Thymus (tissue), 11 donors: ENCODE results near the gene UBC. TPM values are rescaled to one million over a fixed set of nuclear protein-coding genes. Genes with fewer than 3 reads are reported as not detected.

ENCODE experiments used
- DNase-seq, 9 donors: peaks; one replicate each; pipeline ENCODE4 v3.0.0-alpha.2; 2013; ENCODE audit warnings: low spot score in 9 of 9, low read depth in 6 of 9, missing footprints in 1 of 9
- H3K27ac ChIP-seq, 2 donors: one replicate each; pipeline ENCODE4 v1.5.1; 2013; ENCODE audit warnings: control low read depth in 1 of 2, low read depth in 1 of 2, low read length in 1 of 2, mild to moderate bottlenecking in 1 of 2, moderate library complexity in 1 of 2
- H3K27me3 ChIP-seq, 2 donors: one replicate each; pipeline ENCODE4 v1.5.1; 2013; ENCODE audit warnings: low read length in 1 of 2; ENCODE audit not compliant: control insufficient read depth in 2 of 2, insufficient read depth in 1 of 2
- H3K36me3 ChIP-seq, 2 donors: one replicate each; pipeline ENCODE4 v1.5.1; 2013; ENCODE audit warnings: low read length in 1 of 2, mild to moderate bottlenecking in 1 of 2, moderate library complexity in 1 of 2; ENCODE audit not compliant: control insufficient read depth in 2 of 2, insufficient read depth in 2 of 2
- H3K4me1 ChIP-seq, 2 donors: one replicate each; pipeline ENCODE4 v1.5.1; 2013; ENCODE audit warnings: low read length in 2 of 2; ENCODE audit not compliant: control insufficient read depth in 2 of 2, insufficient read depth in 2 of 2
- H3K4me3 ChIP-seq, 2 donors: one replicate each; pipeline ENCODE4 v1.5.1; 2013; ENCODE audit warnings: low read length in 2 of 2, control low read depth in 1 of 2, mild to moderate bottlenecking in 1 of 2
- H3K9me3 ChIP-seq, 2 donors: one replicate each; pipeline ENCODE4 v1.5.1; 2013; ENCODE audit warnings: low read length in 1 of 2, mild to moderate bottlenecking in 1 of 2; ENCODE audit not compliant: control insufficient read depth in 2 of 2, insufficient read depth in 1 of 2
- WGBS: extraction: QIAGEN DNeasy Blood & Tissue Kit; methylation state at CpG from one replicate; pipeline ENCODE4 v1.1.7; 2013; 5-methylcytosine and 5-hydroxymethylcytosine counted together
- polyA plus RNA-seq: library from polyadenylated mRNA; stranded (reverse); fragments of 200-250 nt; gene quantifications from one replicate; pipeline ENCODE4 v1.2.3, GENCODE V29; 2013
- total RNA-seq: library from RNA; stranded (reverse); fragments of 120-200 nt; gene quantifications from one replicate; pipeline ENCODE4 v1.2.4, GENCODE V29; 2013
- donor health status: healthy.

UBC gene
- total and polyA plus RNA-seq, 2 donors, result 824 to 1,037 TPM

GRCh38 chr12:124952295-124952694 lies 37.8 kb upstream of the UBC start:
- Histone ChIP-seq H3K4me3 (no peak overlapping the region), H3K27ac (no peak overlapping the region), H3K9me3 (no peaks in the 10 kb centered on the region), H3K36me3 (peaks cover 48 to 53% of the 10 kb centered on the region in 2 donors), H3K4me1 (no peaks in the 10 kb centered on the region), H3K27me3 (no peaks in the 10 kb centered on the region)
- 98% methylated on average over 17 of the region's 17 CpGs for WGBS
- no peak for DNase-seq

DNA sequence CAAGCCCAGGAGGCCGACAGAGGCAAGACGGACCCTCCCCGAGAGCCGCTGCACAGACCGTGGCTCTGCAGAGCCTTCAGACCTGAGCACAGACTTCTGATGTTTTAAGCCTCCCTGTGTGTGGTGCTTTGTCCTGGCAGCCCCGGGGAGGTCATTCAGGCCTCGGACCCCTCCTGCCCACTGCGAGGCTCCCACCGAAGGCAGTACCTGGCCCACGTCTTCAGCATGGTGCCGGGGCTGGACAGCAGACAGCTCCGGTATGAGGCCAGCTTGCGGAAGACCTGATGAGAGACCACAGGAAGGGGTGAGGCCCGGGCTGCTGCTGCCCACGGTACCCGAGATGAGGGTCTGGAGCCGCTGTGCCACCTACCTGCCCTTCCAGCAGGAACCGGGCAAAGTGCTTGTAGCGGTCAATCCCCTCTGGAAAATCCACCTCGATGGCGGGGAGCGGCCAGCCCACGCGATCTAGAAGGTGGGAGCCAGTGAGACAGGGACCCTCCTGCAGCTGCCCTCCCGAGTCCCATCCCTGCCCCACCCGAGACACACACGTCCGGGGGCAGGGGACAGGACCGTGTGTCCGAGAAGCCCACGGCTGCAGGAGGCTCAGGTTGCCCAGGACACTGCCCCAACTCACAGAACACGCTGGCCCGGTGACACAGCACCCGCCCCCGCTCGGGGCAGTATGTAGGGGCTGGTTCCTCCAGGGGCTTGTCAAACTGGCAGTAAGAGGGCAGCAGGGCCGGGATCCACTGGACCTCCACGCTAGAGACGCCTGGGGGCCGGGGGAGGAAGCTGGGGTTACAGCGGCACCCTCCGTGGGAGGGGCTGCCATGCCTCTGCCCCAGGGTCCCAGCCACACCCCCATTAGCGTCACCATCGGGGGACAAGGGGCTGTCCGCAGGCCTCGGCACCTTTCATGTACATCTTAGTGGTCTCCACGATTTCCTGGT lies 35.6 kb upstream of the UBC start:
- H3K36me3 ChIP-seq, result peaks cover 37 to 49% of the 10 kb centered on the region in 2 donors
- H3K9me3 ChIP-seq, result no peaks in the 10 kb centered on the region
- WGBS, result 96% methylated on average over 47 of the region's 47 CpGs
- no peaks in the 10 kb centered on the region for H3K27me3 ChIP-seq
- H3K4me3 ChIP-seq, result no peak overlapping the region
- no peak for DNase-seq
- no peaks in the 10 kb centered on the region for H3K4me1 ChIP-seq
- H3K27ac ChIP-seq, result no peak overlapping the region

DNA sequence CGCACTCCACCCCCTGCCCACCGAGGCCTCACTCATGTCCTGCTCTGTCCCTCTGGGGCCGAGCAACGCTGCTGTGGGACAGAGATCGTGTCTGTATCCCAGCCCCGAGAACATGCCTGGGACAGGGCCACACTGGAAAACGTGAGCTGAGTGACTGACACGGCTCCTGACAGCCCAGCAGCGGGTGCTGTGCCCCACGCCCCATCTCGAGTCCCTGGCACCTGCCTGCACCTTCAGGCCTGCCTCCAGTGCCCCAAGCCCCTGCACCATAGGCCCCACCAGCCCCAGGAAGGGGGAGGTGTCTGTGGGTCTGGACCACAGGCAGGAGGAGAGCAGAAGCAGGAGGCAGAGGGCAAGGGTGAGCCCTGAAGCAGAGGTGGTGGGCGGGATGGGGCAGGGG lies 34.6 kb upstream of the UBC start:
- Histone ChIP-seq H3K27me3 (no peaks in the 10 kb centered on the region), H3K9me3 (no peaks in the 10 kb centered on the region), H3K36me3 (peaks cover 33 to 49% of the 10 kb centered on the region in 2 donors), H3K27ac (no peak overlapping the region), H3K4me1 (no peaks in the 10 kb centered on the region), H3K4me3 (no peak overlapping the region)
- 96% methylated on average over 12 of the region's 12 CpGs for WGBS
- DNase-seq, result no peak

DNA sequence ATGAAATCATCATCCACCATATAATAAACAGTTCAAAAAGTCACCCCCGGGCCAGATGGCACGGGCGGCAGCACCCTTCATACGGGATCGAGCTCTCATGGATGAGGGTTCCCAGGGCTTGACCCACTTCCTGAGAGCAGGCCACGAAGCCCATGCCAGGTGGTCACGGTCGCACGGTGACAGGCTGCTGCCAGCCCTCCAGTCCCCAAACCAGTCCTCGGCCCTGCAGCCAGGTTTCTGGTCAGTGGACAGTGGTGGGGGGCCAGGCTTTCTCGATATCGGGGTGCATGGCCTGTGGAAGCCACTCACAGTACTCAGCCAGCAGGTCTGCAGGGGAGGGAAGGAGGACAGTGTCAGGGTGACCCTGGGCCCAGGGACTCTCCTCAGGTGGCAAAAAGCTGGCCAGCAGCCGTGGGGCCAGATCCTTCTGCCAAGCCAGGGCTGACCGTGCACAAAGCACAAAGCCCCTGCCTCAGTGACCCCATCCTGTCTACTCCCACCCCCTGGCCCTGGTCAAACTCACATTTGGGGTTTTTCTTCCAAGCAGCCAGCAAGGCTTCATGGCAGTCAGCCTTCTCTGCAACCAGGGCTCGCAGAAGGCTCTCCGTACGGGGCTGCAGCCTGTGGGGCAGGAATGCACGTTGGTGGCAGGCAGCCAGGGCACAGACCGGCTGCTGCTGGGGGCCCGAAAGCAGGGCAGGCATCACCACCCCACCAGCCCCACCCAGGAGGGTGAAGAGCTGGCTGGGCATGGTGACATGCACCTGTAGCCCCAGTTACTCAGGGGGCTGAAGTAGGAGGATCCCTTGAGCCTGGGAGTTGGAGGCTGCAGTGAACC lies 33.3 kb upstream of the UBC start:
- peaks cover 27 to 42% of the 10 kb centered on the region in 2 donors for H3K36me3 ChIP-seq
- H3K27ac ChIP-seq, result no peak overlapping the region
- 95% methylated on average over 20 of the region's 20 CpGs for WGBS
- no peaks in the 10 kb centered on the region for H3K9me3 ChIP-seq
- DNase-seq, result no peak
- H3K27me3 ChIP-seq, result no peaks in the 10 kb centered on the region
- no peaks in the 10 kb centered on the region for H3K4me1 ChIP-seq
- no peak overlapping the region for H3K4me3 ChIP-seq

DNA sequence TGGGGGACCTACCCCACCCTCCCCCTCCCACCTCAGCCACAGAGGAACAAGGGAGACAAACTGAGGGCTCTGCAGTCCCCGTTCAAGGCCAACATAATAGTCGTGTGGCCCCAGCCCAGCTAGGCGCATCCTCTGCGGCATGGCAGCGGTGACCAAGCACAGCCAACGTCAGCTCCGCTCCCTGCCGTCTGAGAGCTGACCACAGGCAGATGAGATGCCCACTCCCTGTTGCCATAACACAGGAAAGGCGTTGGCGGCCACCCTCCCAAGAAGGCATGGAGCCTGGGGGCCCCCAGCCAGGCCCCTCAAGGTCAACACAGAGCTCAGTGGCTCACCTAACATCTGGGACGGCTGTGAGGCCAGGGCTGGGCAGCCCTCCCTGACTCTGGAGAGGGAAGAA lies 32.6 kb upstream of the UBC start:
- H3K36me3 ChIP-seq, result peaks cover 25 to 37% of the 10 kb centered on the region in 2 donors
- H3K4me3 ChIP-seq, result no peak overlapping the region
- 97% methylated on average over 11 of the region's 11 CpGs for WGBS
- no peak overlapping the region for H3K27ac ChIP-seq
- no peaks in the 10 kb centered on the region for H3K27me3 ChIP-seq
- no peaks in the 10 kb centered on the region for H3K9me3 ChIP-seq
- DNase-seq, result no peak
- H3K4me1 ChIP-seq, result no peaks in the 10 kb centered on the region

GRCh38 chr12:124946447-124946793 lies 32.0 kb upstream of the UBC start:
- 95% methylated on average over 10 of the region's 10 CpGs for WGBS
- DNase-seq, result no peak
- H3K4me1 ChIP-seq, result no peaks in the 10 kb centered on the region
- no peaks in the 10 kb centered on the region for H3K27me3 ChIP-seq
- H3K27ac ChIP-seq, result no peak overlapping the region
- peaks cover 25 to 37% of the 10 kb centered on the region in 2 donors for H3K36me3 ChIP-seq
- no peak overlapping the region for H3K4me3 ChIP-seq
- H3K9me3 ChIP-seq, result no peaks in the 10 kb centered on the region

- Histone ChIP-seq H3K9me3 (no peaks in the 10 kb centered on the region), H3K27me3 (no peaks in the 10 kb centered on the region), H3K4me3 (peak overlapping the region in 1 of 2 donors; percentile 59), H3K4me1 (peaks cover 2 to 26% of the 10 kb centered on the region in 2 donors), H3K36me3 (peaks cover 0 to under 1% of the 10 kb centered on the region in 2 donors), H3K27ac (peak overlapping the region in 1 of 2 donors; percentile 99)
- DNase-seq, result no peak
- 96% methylated on average over 7 of the region's 7 CpGs for WGBS
Observed at GRCh38 chr12:124941170-124941527, 26.7 kb upstream of the UBC start.

DNA sequence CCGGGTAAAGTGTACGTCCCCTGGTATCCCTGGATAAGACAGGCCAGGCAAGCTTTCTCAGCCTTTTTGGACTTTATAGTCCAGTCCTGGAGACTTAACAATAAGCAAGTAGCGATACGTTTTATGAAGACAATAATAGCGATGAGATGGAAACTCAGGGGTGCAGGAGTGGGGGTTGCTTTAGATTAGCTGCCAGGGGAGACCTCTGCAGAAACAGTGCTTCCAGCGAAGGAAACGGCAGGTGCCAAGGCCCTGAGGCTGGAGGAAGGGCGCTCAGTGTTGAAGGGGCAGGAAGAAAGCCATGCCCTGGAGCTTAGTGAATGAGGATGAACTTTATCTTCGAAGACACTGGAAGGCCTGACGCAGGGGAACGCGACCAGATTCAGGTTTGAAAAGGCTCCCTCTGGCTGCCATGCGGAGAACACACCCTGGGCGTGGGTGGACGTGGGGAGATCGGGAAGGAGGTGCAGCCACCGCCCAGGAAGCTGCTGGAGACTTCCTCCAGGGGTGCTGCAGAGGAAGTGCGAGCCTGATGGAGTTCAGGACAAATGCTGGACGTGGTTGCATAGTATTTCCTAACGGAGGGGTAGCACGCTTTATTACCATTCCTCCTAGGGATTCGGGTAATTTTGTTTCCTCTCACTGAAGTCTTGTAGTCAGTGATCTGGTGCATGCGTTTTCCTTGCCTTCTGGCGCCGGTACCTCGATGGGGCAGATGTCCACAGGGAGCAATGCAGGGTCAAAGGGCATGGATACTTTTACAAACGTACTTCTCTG lies 26.1 kb upstream of the UBC start:
- Histone ChIP-seq H3K36me3 (no peaks in the 10 kb centered on the region), H3K4me1 (peaks cover 2 to 26% of the 10 kb centered on the region in 2 donors)
- DNase-seq, result peak in 8 of 9 donors; percentile 77 to 94 (median 86)

More for the DNA sequence above, 26.1 kb upstream of the UBC start:
- Histone ChIP-seq H3K27ac (peak overlapping the region; percentile 85 to 99), H3K9me3 (no peaks in the 10 kb centered on the region), H3K27me3 (no peaks in the 10 kb centered on the region), H3K4me3 (peak overlapping the region; percentile 38 to 59)
- WGBS, result 14% methylated on average over 27 of the region's 27 CpGs
